Neuronal stem cell (in vitro differentiated cells): ENCODE results near the gene ZFAND4.
"Not testable (repeated sequence)": the region's sequence is repeated elsewhere in the genome, so short reads cannot be mapped to it uniquely, and the experiment has no call there.

Experiments used
- DNase-seq: peaks from one replicate; pipeline ENCODE4 v3.0.0-alpha.2; 2013; ENCODE audit warnings: low spot score
- H2AFZ ChIP-seq: one replicate; pipeline ENCODE4 v1.6.1; 2013; ENCODE audit warnings: mild to moderate bottlenecking, low read length, inconsistent platforms
- H2AK5ac ChIP-seq: 2 replicates; pipeline ENCODE4 v1.6.1; 2013; ENCODE audit warnings: low read depth, mild to moderate bottlenecking, inconsistent platforms, low read length, moderate library complexity, mixed read lengths
- H2BK120ac ChIP-seq: 2 replicates; pipeline ENCODE4 v1.6.1; 2013; ENCODE audit warnings: low read depth, mild to moderate bottlenecking, inconsistent platforms, low read length, moderate library complexity, mixed read lengths
- H2BK12ac ChIP-seq: one replicate; pipeline ENCODE4 v1.6.1; 2013; ENCODE audit warnings: low read length, inconsistent platforms
- H2BK15ac ChIP-seq: 2 replicates; pipeline ENCODE4 v1.6.1; 2013; ENCODE audit warnings: mild to moderate bottlenecking, low read length, inconsistent platforms, mixed read lengths
- H2BK5ac ChIP-seq: one replicate; pipeline ENCODE4 v1.6.1; 2013; ENCODE audit warnings: inconsistent platforms, mild to moderate bottlenecking, low read length, moderate library complexity
- H3K14ac ChIP-seq: one replicate; pipeline ENCODE4 v1.6.1; 2013; ENCODE audit warnings: low read length, inconsistent platforms
- H3K18ac ChIP-seq: 2 replicates; pipeline ENCODE4 v1.6.1; 2013; ENCODE audit warnings: low read length, inconsistent platforms
- H3K23ac ChIP-seq: 2 replicates; pipeline ENCODE4 v1.6.1; 2013; ENCODE audit warnings: low read depth, mild to moderate bottlenecking, mixed read lengths, low read length, inconsistent platforms; ENCODE audit not compliant: poor library complexity
- H3K27ac ChIP-seq: replicated peaks from 3 replicates; pipeline ENCODE4 v1.5.1; 2013; ENCODE audit warnings: low read length, inconsistent platforms
- H3K27me3 ChIP-seq, 3 experiments: 2 replicates each; pipeline ENCODE4 v1.6.1; 2013; ENCODE audit warnings: low read length in 3 of 3, mild to moderate bottlenecking in 2 of 3, inconsistent platforms in 1 of 3, low read depth in 1 of 3, mixed read lengths in 1 of 3, moderate library complexity in 1 of 3; ENCODE audit not compliant: control insufficient read depth in 3 of 3, insufficient read depth in 3 of 3
- H3K36me3 ChIP-seq, 2 donors: replicated peaks in 1 of 2; 2 replicates each; pipeline ENCODE4 v1.6.1; 2013; ENCODE audit warnings: low read length in 2 of 2; ENCODE audit not compliant: control insufficient read depth in 2 of 2, insufficient read depth in 2 of 2
- H3K4ac ChIP-seq: 2 replicates; pipeline ENCODE4 v1.6.1; 2013; ENCODE audit warnings: inconsistent platforms, mild to moderate bottlenecking, low read length, moderate library complexity
- H3K4me1 ChIP-seq, 2 donors: 1 replicate in 1 of 2; 2 replicates in 1 of 2; pipeline ENCODE4 v1.6.1; 2013; ENCODE audit warnings: low read length in 2 of 2, low read depth in 1 of 2; ENCODE audit not compliant: control insufficient read depth in 2 of 2, insufficient read depth in 1 of 2
- H3K4me2 ChIP-seq: one replicate; pipeline ENCODE4 v1.6.1; 2013; ENCODE audit warnings: mild to moderate bottlenecking, low read length, inconsistent platforms; ENCODE audit not compliant: insufficient read depth, poor library complexity, severe bottlenecking
- H3K4me3 ChIP-seq, 2 donors: 2 replicates each; pipeline ENCODE4 v1.5.1; 2013; ENCODE audit warnings: low read length in 2 of 2, mild to moderate bottlenecking in 2 of 2, inconsistent platforms in 1 of 2, moderate library complexity in 1 of 2
- H3K79me1 ChIP-seq: one replicate; pipeline ENCODE4 v1.6.1; 2013; ENCODE audit warnings: low read depth, mild to moderate bottlenecking, inconsistent platforms, low read length, moderate library complexity
- H3K9ac ChIP-seq: one replicate; pipeline ENCODE4 v1.6.1; 2013; ENCODE audit warnings: mild to moderate bottlenecking, low read depth, low read length, inconsistent platforms; ENCODE audit not compliant: poor library complexity
- H3K9me3 ChIP-seq, 2 donors: replicated peaks in 1 of 2; 2 replicates each; pipeline versions ENCODE3 to v1.6.1; 2013; ENCODE audit warnings: low read length in 2 of 2, mild to moderate bottlenecking in 2 of 2, inconsistent platforms in 1 of 2, low read depth in 1 of 2, mixed read lengths in 1 of 2, moderate library complexity in 1 of 2; ENCODE audit not compliant: control insufficient read depth in 2 of 2, insufficient read depth in 1 of 2
- H4K8ac ChIP-seq: one replicate; pipeline ENCODE4 v1.6.1; 2013; ENCODE audit warnings: low read depth, mild to moderate bottlenecking, inconsistent platforms, low read length, moderate library complexity
- H4K91ac ChIP-seq: one replicate; pipeline ENCODE4 v1.6.1; 2013; ENCODE audit warnings: low read length, low read depth, mild to moderate bottlenecking, inconsistent platforms; ENCODE audit not compliant: poor library complexity
- WGBS, 2 donors: extraction: QIAGEN DNeasy Blood & Tissue Kit; methylation state at CpG; one replicate each; pipeline ENCODE4 v1.1.7; 2013; ENCODE audit warnings: missing lambda C conversion rate in 2 of 2, mixed read lengths in 1 of 2; ENCODE audit not compliant: insufficient read length in 2 of 2, insufficient replicate concordance in 1 of 2; ENCODE audit errors: extremely low coverage in 2 of 2; 5-methylcytosine and 5-hydroxymethylcytosine counted together

Gene ZFAND4

DNA sequence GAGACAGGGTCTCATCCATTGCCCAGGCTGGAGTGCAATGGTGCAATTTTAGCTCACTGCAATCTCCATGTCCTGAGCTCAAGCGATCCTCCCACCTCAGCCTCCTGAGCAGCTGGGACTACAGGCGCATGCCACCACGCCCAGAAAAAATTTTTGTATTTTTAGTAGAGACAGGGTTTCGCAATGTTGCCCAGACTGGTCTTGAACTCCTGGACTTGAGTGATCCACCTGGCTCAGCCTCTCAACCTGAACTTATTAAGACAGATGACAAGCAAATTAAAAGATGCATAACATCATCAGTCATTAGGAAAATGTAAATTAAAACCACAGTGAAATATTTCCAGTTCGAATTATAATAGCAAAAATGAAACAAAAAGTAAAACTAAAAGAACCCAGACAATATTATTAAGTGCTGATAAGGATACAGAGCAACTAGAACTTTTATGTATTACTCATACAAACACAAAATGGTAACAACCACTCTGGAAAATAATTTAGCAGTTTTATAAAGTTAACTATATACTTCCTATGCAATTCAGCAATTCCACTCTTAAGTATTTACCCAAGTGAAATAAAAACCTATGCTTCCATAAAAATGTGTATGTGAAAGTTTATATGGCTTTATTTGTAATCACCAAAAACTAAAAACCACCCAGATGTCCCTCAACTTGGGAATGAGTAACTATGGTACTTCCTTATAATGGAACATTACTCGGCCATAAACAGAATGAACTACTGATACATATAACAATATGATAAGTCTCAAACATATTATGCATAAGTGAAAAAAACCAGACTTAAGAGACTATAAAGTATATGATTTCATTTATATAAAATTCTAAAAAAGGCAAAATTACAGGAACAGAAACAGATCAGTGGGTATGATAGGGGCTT, 15.3 kb downstream of the ZFAND4 start:
- no peak overlapping the region for H3K27ac ChIP-seq
- no peak overlapping the region for H3K4me2 ChIP-seq
- no peak overlapping the region for H4K91ac ChIP-seq
- H3K36me3 ChIP-seq, result no peaks in the 10 kb centered on the region
- no peak overlapping the region for H3K14ac ChIP-seq
- no peak overlapping the region for H2BK15ac ChIP-seq
- no peak overlapping the region for H3K9ac ChIP-seq
- no peak overlapping the region for H2BK12ac ChIP-seq
- H3K27me3 ChIP-seq, result no peaks in the 10 kb centered on the region
- no peak overlapping the region for H3K4ac ChIP-seq
- no peak overlapping the region for H3K23ac ChIP-seq
- no peak overlapping the region for H2AFZ ChIP-seq
- peaks cover 0 to 2% of the 10 kb centered on the region in 2 donors for H3K9me3 ChIP-seq
- no peak overlapping the region for H2AK5ac ChIP-seq
- H2BK5ac ChIP-seq, result no peak overlapping the region
- H3K4me1 ChIP-seq, result peaks cover 2 to 5% of the 10 kb centered on the region in 2 donors
- no peak overlapping the region for H4K8ac ChIP-seq
- DNase-seq, result no peak
- no peak overlapping the region for H3K18ac ChIP-seq
- no CpG with 5 or more reads among the region's 6 CpGs for WGBS, 2 donors
- no peaks in the 10 kb centered on the region for H3K79me1 ChIP-seq
- no peak overlapping the region for H3K4me3 ChIP-seq
- no peak overlapping the region for H2BK120ac ChIP-seq

DNA sequence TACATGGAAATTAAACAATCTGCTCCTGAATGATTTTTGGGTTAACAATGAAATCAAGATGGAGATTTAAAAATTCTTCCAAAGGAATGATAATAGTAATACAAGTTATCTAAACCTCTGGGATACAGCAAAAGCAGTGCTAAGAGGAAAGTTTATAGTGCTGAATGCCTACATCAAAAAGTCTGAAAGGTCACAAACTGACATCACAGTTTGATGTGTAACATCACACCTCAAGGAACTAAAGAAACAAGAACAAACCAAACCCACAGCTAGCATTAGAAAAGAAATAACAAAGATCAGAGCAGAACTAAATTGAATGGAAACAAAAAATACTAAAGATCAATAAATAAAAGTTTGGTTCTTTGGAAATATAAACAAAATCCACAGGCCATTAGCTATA, 17.4 kb downstream of the ZFAND4 start:
- Histone ChIP-seq H2BK120ac (no peak overlapping the region), H2AFZ (no peak overlapping the region), H3K36me3 (no peaks in the 10 kb centered on the region), H4K8ac (no peak overlapping the region), H2BK12ac (no peak overlapping the region), H3K9ac (no peak overlapping the region), H3K14ac (no peak overlapping the region), H3K4me1 (peaks cover 4 to 8% of the 10 kb centered on the region in 2 donors), H3K4ac (no peak overlapping the region), H4K91ac (no peak overlapping the region), H3K4me2 (no peak overlapping the region), H3K27ac (no peak overlapping the region), H2BK5ac (no peak overlapping the region), H3K79me1 (no peaks in the 10 kb centered on the region), H2BK15ac (no peak overlapping the region), H3K27me3 (no peaks in the 10 kb centered on the region), H3K9me3 (peaks cover 0 to 2% of the 10 kb centered on the region in 2 donors), H3K4me3 (no peak overlapping the region), H3K18ac (no peak overlapping the region), H3K23ac (no peak overlapping the region), H2AK5ac (no peak overlapping the region)
- DNase-seq, result no peak

DNA sequence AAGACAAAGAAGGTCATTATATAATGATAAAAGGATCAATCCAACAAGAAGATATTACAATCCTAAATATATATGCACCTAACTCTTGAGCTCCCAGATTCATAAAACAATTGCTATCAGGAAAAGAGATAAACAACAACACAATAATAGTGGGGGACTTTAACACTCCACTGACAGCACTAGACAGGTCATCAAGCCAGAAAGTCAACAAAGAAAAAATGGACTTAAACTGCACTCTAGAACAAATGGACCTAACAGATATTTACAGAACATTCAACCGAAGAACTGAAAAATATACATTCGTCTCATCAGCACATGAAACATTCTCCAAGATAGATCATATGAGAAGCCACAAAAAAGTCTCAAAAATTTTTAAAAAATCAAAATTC, 17.8 kb downstream of the ZFAND4 start:
- not testable (repeated sequence) for H3K9ac ChIP-seq, H3K9me3 ChIP-seq, H2BK5ac ChIP-seq, H2BK15ac ChIP-seq, H2AK5ac ChIP-seq, H4K8ac ChIP-seq, H3K4ac ChIP-seq, H3K23ac ChIP-seq, H3K27me3 ChIP-seq, H2BK12ac ChIP-seq, H3K27ac ChIP-seq, H3K18ac ChIP-seq, H2BK120ac ChIP-seq, H3K4me1 ChIP-seq, H3K4me3 ChIP-seq, H4K91ac ChIP-seq, H3K36me3 ChIP-seq, H3K4me2 ChIP-seq, H3K79me1 ChIP-seq, H3K14ac ChIP-seq, H2AFZ ChIP-seq, DNase-seq
- WGBS, 2 donors, result no CpG with 5 or more reads among the region's 2 CpGs

DNA sequence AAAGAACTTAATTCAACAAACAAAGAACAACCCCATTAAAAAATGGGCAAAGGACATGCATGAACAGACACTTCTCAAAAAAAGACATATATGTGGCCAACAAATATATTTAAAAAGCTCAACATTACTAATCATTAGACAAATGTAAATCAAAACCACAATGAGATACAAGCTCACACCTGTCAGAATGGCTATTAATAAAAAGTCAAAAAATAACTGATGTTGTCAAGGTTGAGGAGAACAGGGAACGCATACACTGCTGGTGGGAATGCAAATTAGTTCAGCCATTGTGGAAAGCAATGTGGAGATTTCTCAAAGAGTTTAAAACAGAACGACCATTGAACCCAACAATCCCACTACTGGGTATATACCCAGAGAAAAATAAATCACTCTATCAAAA, 19.1 kb downstream of the ZFAND4 start:
- peaks cover 0 to 2% of the 10 kb centered on the region in 2 donors for H3K9me3 ChIP-seq
- no peak overlapping the region for H3K27ac ChIP-seq
- H3K18ac ChIP-seq, result no peak overlapping the region
- H2AFZ ChIP-seq, result no peak overlapping the region
- no peaks in the 10 kb centered on the region for H3K36me3 ChIP-seq
- no peak overlapping the region for H3K14ac ChIP-seq
- H3K79me1 ChIP-seq, result no peaks in the 10 kb centered on the region
- H3K23ac ChIP-seq, result no peak overlapping the region
- DNase-seq, result no peak
- WGBS, 2 donors, result no CpG with 5 or more reads among the region's 2 CpGs
- H2BK15ac ChIP-seq, result no peak overlapping the region
- H2BK120ac ChIP-seq, result no peak overlapping the region
- no peaks in the 10 kb centered on the region for H3K27me3 ChIP-seq
- no peak overlapping the region for H3K4me2 ChIP-seq
- H2BK12ac ChIP-seq, result no peak overlapping the region
- H4K8ac ChIP-seq, result no peak overlapping the region
- no peak overlapping the region for H2BK5ac ChIP-seq
- H3K4ac ChIP-seq, result no peak overlapping the region
- no peak overlapping the region for H4K91ac ChIP-seq
- no peak overlapping the region for H3K4me3 ChIP-seq
- no peak overlapping the region for H3K9ac ChIP-seq
- H2AK5ac ChIP-seq, result no peak overlapping the region
- peaks cover 4 to 8% of the 10 kb centered on the region in 2 donors for H3K4me1 ChIP-seq
